Smooth muscle cell (in vitro differentiated cells): ENCODE data around the gene IGF2. TPM values are rescaled to one million over a fixed set of nuclear protein-coding genes. Genes with fewer than 3 reads are reported as not detected.

Experiments used
- DNase-seq: peaks from one replicate; lab custom pipeline; 2025; ENCODE audit not compliant: unreplicated experiment; lab: John Stamatoyannopoulos, UW
- H2AFZ ChIP-seq: fragments of 200-600 bp; sonication (generic); 2 replicates; pipeline ENCODE4 v1.6.0; 2016; ENCODE audit warnings: antibody characterized with exemption, low read depth, mild to moderate bottlenecking
- H3F3A ChIP-seq: fragments of 200-600 bp; sonication (generic); 2 replicates; pipeline ENCODE4 v1.6.0; 2017; ENCODE audit warnings: antibody characterized with exemption, low read depth
- H3K27ac ChIP-seq: fragments of 200-600 bp; sonication (generic); 2 replicates; pipeline ENCODE4 v1.5.1; 2016; ENCODE audit warnings: low read depth, mild to moderate bottlenecking
- H3K27me3 ChIP-seq: fragments of 200-600 bp; sonication (generic); 2 replicates; pipeline ENCODE4 v1.6.1; 2016; ENCODE audit warnings: low read depth, mild to moderate bottlenecking
- H3K36me3 ChIP-seq: fragments of 200-600 bp; sonication (generic); 2 replicates; pipeline ENCODE4 v1.5.1; 2016; ENCODE audit warnings: low read depth
- H3K4me1 ChIP-seq: fragments of 200-600 bp; sonication (generic); 2 replicates; pipeline ENCODE4 v1.5.1; 2016; ENCODE audit warnings: low read depth
- H3K4me2 ChIP-seq: fragments of 200-600 bp; sonication (generic); 2 replicates; pipeline ENCODE4 v1.6.0; 2016; ENCODE audit warnings: mild to moderate bottlenecking
- H3K4me3 ChIP-seq: fragments of 200-600 bp; sonication (generic); 2 replicates; pipeline ENCODE4 v1.5.1; 2016; ENCODE audit warnings: mild to moderate bottlenecking
- H3K79me2 ChIP-seq: fragments of 200-600 bp; sonication (generic); 2 replicates; pipeline ENCODE4 v1.6.0; 2016; ENCODE audit warnings: low read depth, mild to moderate bottlenecking
- H3K9ac ChIP-seq: fragments of 200-600 bp; sonication (generic); 2 replicates; pipeline ENCODE4 v1.6.0; 2016; ENCODE audit warnings: low read depth
- H3K9me3 ChIP-seq: fragments of 200-600 bp; sonication (generic); replicated peaks from 2 replicates; pipeline ENCODE4 v1.5.1; 2016; ENCODE audit warnings: low read depth
- H4K20me1 ChIP-seq: fragments of 200-600 bp; sonication (generic); 2 replicates; pipeline ENCODE4 v1.6.0; 2016; ENCODE audit warnings: low read depth
- CTCF ChIP-seq: fragments of 200-600 bp; sonication (generic); IDR thresholded peaks from 2 replicates; pipeline ENCODE4 v1.5.1; 2017; ENCODE audit warnings: borderline replicate concordance, mild to moderate bottlenecking, antibody characterized with exemption; ENCODE audit not compliant: insufficient read depth, poor library complexity, severe bottlenecking
- WGBS: methylation state at CpG from one replicate; pipeline ENCODE4 v1.1.7; 2016; ENCODE audit warnings: low lambda C conversion rate; 5-methylcytosine and 5-hydroxymethylcytosine counted together
- polyA plus RNA-seq: library from polyadenylated mRNA; unstranded; fragments of >200 nt; fragmentation: Nextera tagmentation; extraction: Ambion mirVana; gene quantifications from 2 replicates; pipeline ENCODE4 v1.2.1, GENCODE V29; 2016
- total RNA-seq: library from RNA; depleted of rRNA; stranded (reverse); fragments of >200 nt; gene quantifications from 2 replicates; pipeline ENCODE4 v1.2.3, GENCODE V29; 2014

The IGF2 gene
- total and polyA plus RNA-seq, 2 experiments from 2014 or later = 2,086 to 3,877 TPM

- DNase-seq = no peak
- Histone ChIP-seq H3K27me3 (no peaks in the 10 kb centered on the region), H3K79me2 (no peaks in the 10 kb centered on the region), H2AFZ (no peak overlapping the region), H3F3A (no peaks in the 10 kb centered on the region), H3K4me1 (peaks cover 6% of the 10 kb centered on the region), H3K36me3 (no peaks in the 10 kb centered on the region), H3K4me2 (no peak overlapping the region), H4K20me1 (no peaks in the 10 kb centered on the region), H3K9ac (no peak overlapping the region), H3K9me3 (no peaks in the 10 kb centered on the region), H3K4me3 (no peak overlapping the region), H3K27ac (no peak overlapping the region)
- 84% methylated on average over 4 of the region's 4 CpGs for WGBS
- TF ChIP-seq CTCF = no peak
These were observed 20.5 kb downstream of the IGF2 start for GRCh38 chr11:2118677-2119076.

GRCh38 chr11:2116680-2117079, 22.5 kb downstream of the IGF2 start:
- 76% methylated on average over 1 of the region's 1 CpG for WGBS
- no peak for TF ChIP-seq CTCF
- no peak overlapping the region for H3K4me3 ChIP-seq
- H3K4me2 ChIP-seq = no peak overlapping the region
- H3K27me3 ChIP-seq = no peaks in the 10 kb centered on the region
- H3K79me2 ChIP-seq = no peaks in the 10 kb centered on the region
- H4K20me1 ChIP-seq = no peaks in the 10 kb centered on the region
- H3F3A ChIP-seq = no peaks in the 10 kb centered on the region
- H3K4me1 ChIP-seq = no peaks in the 10 kb centered on the region
- no peak for DNase-seq
- H3K27ac ChIP-seq = no peak overlapping the region
- no peaks in the 10 kb centered on the region for H3K36me3 ChIP-seq
- H3K9ac ChIP-seq = no peak overlapping the region
- no peak overlapping the region for H2AFZ ChIP-seq
- H3K9me3 ChIP-seq = no peaks in the 10 kb centered on the region

- Histone ChIP-seq H3K79me2 (no peaks in the 10 kb centered on the region), H3K4me3 (no peak overlapping the region), H4K20me1 (no peaks in the 10 kb centered on the region), H3K27ac (no peak overlapping the region), H3K9ac (no peak overlapping the region), H3F3A (no peaks in the 10 kb centered on the region), H3K4me1 (no peaks in the 10 kb centered on the region), H3K36me3 (no peaks in the 10 kb centered on the region), H3K4me2 (no peak overlapping the region), H3K9me3 (no peaks in the 10 kb centered on the region), H2AFZ (no peak overlapping the region), H3K27me3 (no peaks in the 10 kb centered on the region)
- DNase-seq = no peak
- 97% methylated on average over 12 of the region's 12 CpGs for WGBS
- no peak for TF ChIP-seq CTCF
These were observed 23.9 kb downstream of the IGF2 start for GRCh38 chr11:2115308-2115707.

- H4K20me1 ChIP-seq = no peaks in the 10 kb centered on the region
- peaks cover 1% of the 10 kb centered on the region for H3K4me1 ChIP-seq
- H2AFZ ChIP-seq = no peak overlapping the region
- H3K9ac ChIP-seq = no peak overlapping the region
- no peak for DNase-seq
- H3K4me2 ChIP-seq = no peak overlapping the region
- H3K27ac ChIP-seq = no peak overlapping the region
- H3K9me3 ChIP-seq = no peaks in the 10 kb centered on the region
- no peak overlapping the region for H3K4me3 ChIP-seq
- H3K79me2 ChIP-seq = no peaks in the 10 kb centered on the region
- no peak for TF ChIP-seq CTCF
- no peaks in the 10 kb centered on the region for H3K36me3 ChIP-seq
- H3K27me3 ChIP-seq = no peaks in the 10 kb centered on the region
- 86% methylated on average over 32 of the region's 32 CpGs for WGBS
- no peaks in the 10 kb centered on the region for H3F3A ChIP-seq
These were observed 24.6 kb downstream of the IGF2 start for GRCh38 chr11:2114430-2115241.
